GM12878 (cell line): ENCODE measurements around the gene TPCN2. TPM values are rescaled to one million over a fixed set of nuclear protein-coding genes. Genes with fewer than 3 reads are reported as not detected.

ENCODE experiments used
- ATAC-seq: fragments of 200-7000 bp; cut with Tn5 transposase; 3 replicates; pipeline ENCODE4 v1.9.1; 2020; ENCODE audit warnings: mild to moderate bottlenecking, moderate library complexity
- BruUV-seq: library from RNA; stranded (reverse); fragments of 400-500 nt; replicated peaks from 2 replicates; lab custom pipeline; 2021; lab: Mats Ljungman, UMichigan
- CTCF ChIA-PET: fragments of 300-600 bp; sonication (Branson Sonifier 250); formaldehyde crosslinking; extraction: SDS; loops from one replicate; lab custom pipeline; 2021; ENCODE audit warnings: inconsistent platforms; lab: Yijun Ruan, JAX
- POLR2A ChIA-PET: fragments of 350-600 bp; formaldehyde crosslinking; extraction: SDS; loops from one replicate; lab custom pipeline; 2021; ENCODE audit warnings: inconsistent platforms; lab: Charles Lee
- RAD21 ChIA-PET: fragments of 300-600 bp; sonication (Branson Sonifier 250); formaldehyde crosslinking; loops from one replicate; lab custom pipeline; 2023; ENCODE audit warnings: antibody characterized with exemption; ENCODE audit not compliant: unreplicated experiment; lab: Charles Lee
- SMC1A ChIA-PET: fragments of 300-600 bp; sonication (Branson Sonifier 250); formaldehyde crosslinking; loops from one replicate; lab custom pipeline; 2023; ENCODE audit not compliant: unreplicated experiment, uncharacterized antibody; lab: Charles Lee
- DNase-seq: peaks from one replicate; pipeline ENCODE4 v3.0.0-alpha.2; 2011; ENCODE audit warnings: low read depth, low spot score
- FAIRE-seq: peaks from 3 replicates; lab custom pipeline; 2011; peaks lifted over from hg19 to GRCh38; lab: Jason Lieb, UNC
- H2AFZ ChIP-seq: 2 replicates; pipeline ENCODE4 v1.6.0; 2011; ENCODE audit warnings: low read depth, low read length, control low read depth; ENCODE audit not compliant: control insufficient read depth
- H3K27ac ChIP-seq: 2 replicates; pipeline ENCODE4 v1.5.1; 2011; ENCODE audit warnings: control low read depth; ENCODE audit not compliant: control insufficient read depth, insufficient read depth
- H3K27me3 ChIP-seq, 2 experiments: replicated peaks in 1 of 2; 2 replicates each; pipeline versions ENCODE4 v1.6.0 to v1.6.1; 2011; ENCODE audit warnings: low read length in 1 of 2; ENCODE audit not compliant: control insufficient read depth in 2 of 2, insufficient read depth in 2 of 2
- H3K36me3 ChIP-seq, 2 experiments: 2 replicates each; pipeline ENCODE4 v1.5.1; 2011; ENCODE audit warnings: low read length in 1 of 2; ENCODE audit not compliant: control insufficient read depth in 2 of 2, insufficient read depth in 2 of 2
- H3K4me1 ChIP-seq: 2 replicates; pipeline ENCODE4 v1.6.1; 2011; ENCODE audit warnings: mild to moderate bottlenecking, low read length, moderate library complexity, mixed read lengths; ENCODE audit not compliant: control insufficient read depth, insufficient read depth
- H3K4me2 ChIP-seq: 2 replicates; pipeline ENCODE4 v1.6.0; 2011; ENCODE audit warnings: control low read depth; ENCODE audit not compliant: control insufficient read depth, insufficient read depth
- H3K4me3 ChIP-seq: fragments of 200-600 bp; sonication (generic); 2 replicates; pipeline ENCODE4 v1.5.1; 2016
- H3K79me2 ChIP-seq: 2 replicates; pipeline ENCODE4 v1.6.0; 2011; ENCODE audit warnings: low read length; ENCODE audit not compliant: control insufficient read depth, insufficient read depth
- H3K9ac ChIP-seq: 2 replicates; pipeline ENCODE4 v1.8.0; 2011; ENCODE audit warnings: low read length, control low read depth, mixed read lengths; ENCODE audit not compliant: control insufficient read depth, insufficient read depth
- H3K9me3 ChIP-seq: replicated peaks from 3 replicates; pipeline ENCODE4 v1.5.1; 2011; ENCODE audit warnings: mild to moderate bottlenecking, low read length; ENCODE audit not compliant: control insufficient read depth, insufficient read depth
- H4K20me1 ChIP-seq: 2 replicates; pipeline ENCODE4 v1.6.0; 2011; ENCODE audit not compliant: control insufficient read depth, insufficient read depth
- ATF7 ChIP-seq: fragments of 450-650 bp; IDR thresholded peaks from 2 replicates; pipeline ENCODE4 v1.6.1; 2016; ENCODE audit warnings: low read depth, mild to moderate bottlenecking
- BRCA1 ChIP-seq: IDR thresholded peaks from 2 replicates; pipeline ENCODE4 v1.6.1; 2011; ENCODE audit warnings: low read depth, low read length, improper control_type of control experiment
- CBX5 ChIP-seq: sonication (generic); IDR thresholded peaks from 2 replicates; pipeline ENCODE4 v1.6.1; 2016; ENCODE audit warnings: low read depth, moderate library complexity, mild to moderate bottlenecking, inconsistent platforms
- CHD1 ChIP-seq: IDR thresholded peaks from 2 replicates; pipeline ENCODE4 v1.6.1; 2012; ENCODE audit warnings: low read depth, low read length, improper control_type of control experiment
- FOS ChIP-seq: IDR thresholded peaks from 3 replicates; pipeline ENCODE4 v1.6.1; 2011; ENCODE audit warnings: borderline replicate concordance; ENCODE audit not compliant: insufficient read length; ENCODE audit errors: extremely low read depth
- FOXK2 ChIP-seq: fragments of 450-650 bp; IDR thresholded peaks from 2 replicates; pipeline ENCODE4 v1.6.1; 2017; ENCODE audit warnings: mild to moderate bottlenecking, moderate library complexity
- IRF4 ChIP-seq: IDR thresholded peaks from 2 replicates; pipeline ENCODE4 v1.6.1; 2011; ENCODE audit warnings: low read depth, low read length
- KAT2A ChIP-seq: conservative IDR thresholded peaks from 2 replicates; pipeline ENCODE4 v1.6.1; 2011; ENCODE audit warnings: low read depth, low read length; ENCODE audit not compliant: control insufficient read depth
- MYB ChIP-seq: fragments of 150-350 bp; IDR thresholded peaks from 2 replicates; pipeline ENCODE4 v1.6.1; 2014; ENCODE audit warnings: mild to moderate bottlenecking, low read depth, low read length, borderline replicate concordance
- NFIC ChIP-seq: IDR thresholded peaks from 2 replicates; pipeline ENCODE4 v1.6.1; 2012; ENCODE audit warnings: low read depth, mild to moderate bottlenecking, inconsistent platforms, low read length, moderate library complexity
- NR2C2 ChIP-seq: IDR thresholded peaks from 2 replicates; pipeline ENCODE4 v1.6.1; 2011; ENCODE audit warnings: borderline replicate concordance, low read depth; ENCODE audit not compliant: control insufficient read depth, insufficient read length
- PAX5 ChIP-seq: IDR thresholded peaks from 2 replicates; pipeline ENCODE4 v1.6.1; 2011; ENCODE audit warnings: low read depth, low read length, borderline replicate concordance
- POLR2AphosphoS5 ChIP-seq: IDR thresholded peaks from 2 replicates; pipeline ENCODE4 v1.6.1; 2011; ENCODE audit warnings: mild to moderate bottlenecking, low read length, inconsistent platforms
- SPI1 ChIP-seq: IDR thresholded peaks from 2 replicates; pipeline ENCODE4 v1.6.1; 2011; ENCODE audit warnings: low read depth, mild to moderate bottlenecking, low read length, moderate library complexity, borderline replicate concordance; ENCODE audit not compliant: insufficient read depth
- TAF1 ChIP-seq: IDR thresholded peaks from 2 replicates; pipeline ENCODE4 v1.6.1; 2011; ENCODE audit warnings: mild to moderate bottlenecking, low read depth, low read length, borderline replicate concordance
- WGBS: methylation state at CpG from one replicate; pipeline ENCODE4 v1.1.6; 2016; ENCODE audit warnings: low lambda C conversion rate; ENCODE audit not compliant: insufficient replicate concordance, insufficient coverage; ENCODE audit errors: missing lambda C conversion rate; 5-methylcytosine and 5-hydroxymethylcytosine counted together
- in situ Hi-C: fragments of 300-500 bp; cut with MboI; formaldehyde crosslinking; loops from 9 replicates; pipeline ENCODE4 v1.14.3; 2018; ENCODE audit warnings: mixed read lengths
- intact Hi-C: fragments of 100-400 bp; cut with micrococcal nuclease; formaldehyde crosslinking; loops from one replicate; pipeline ENCODE4 v1.14.2; 2022; ENCODE audit not compliant: unreplicated experiment
- polyA plus RNA-seq, 11 experiments: library from polyadenylated mRNA; depleted of rRNA in 4 of 11; unstranded in 6 of 11; stranded (reverse) in 5 of 11; fragments of >200 nt; fragmentation: Nextera tagmentation in 4 of 11; fragmentation: Illumina TruSeq in 1 of 11; extraction: Ambion mirVana in 4 of 11; extraction: Trizol in 1 of 11; gene quantifications; 1 replicate in 1 of 11; 2 replicates in 10 of 11; pipeline versions ENCODE4 v1.2.1 to v1.2.3, GENCODE V29; 2011 to 2016; ENCODE audit warnings: inconsistent platforms in 2 of 11, missing spikeins in 2 of 11, low read depth in 1 of 11
- total RNA-seq, 4 experiments: library from RNA; depleted of rRNA in 3 of 4; stranded (reverse); fragments of >200 nt in 3 of 4; fragmentation: Illumina TruSeq in 1 of 4; extraction: Trizol in 1 of 4; gene quantifications; 2 replicates each; pipeline versions ENCODE4 v1.2.1 to v1.2.3, GENCODE V29; 2013 to 2021
- TF ChIP-seq, protein P1 (sequence below): IDR thresholded peaks from 2 replicates; pipeline ENCODE4 v1.6.1; 2012; ENCODE audit warnings: low read depth, low read length, improper control_type of control experiment

TPCN2 gene
- total and polyA plus RNA-seq, 10 of the 15 experiments (the other 5 are each of a cell fraction or from before 2014, with no cell fraction given), result 1.7 to 18.4 (median 8.4) TPM

- ChIA-PET SMC1A (no interaction called here), RAD21 (no interaction called here), CTCF (no interaction called here), POLR2A (no interaction called here)
- Histone ChIP-seq H2AFZ (no peak overlapping the region), H3K9me3 (no peaks in the 10 kb centered on the region; the same call in 1 of the 3 replicates), H3K4me2 (no peak overlapping the region), H3K79me2 (no peaks in the 10 kb centered on the region), H3K4me1 (no peaks in the 10 kb centered on the region), H3K4me3 (no peak overlapping the region), H3K27ac (no peak overlapping the region), H3K27me3 (no peaks in the 10 kb centered on the region; a peak in 1 of 4 replicates), H4K20me1 (no peaks in the 10 kb centered on the region), H3K36me3 (no peaks in the 10 kb centered on the region), H3K9ac (no peak overlapping the region)
- in situ Hi-C loops (loop anchor here (10.0 kb wide), 1 partner anchor 556 kb away; no protein-coding TSS in a partner anchor), intact Hi-C loops (loop anchor here (5.0 to 10.0 kb wide), 3 partner anchors 59 to 146 kb away; no protein-coding TSS in a partner anchor)
- TF ChIP-seq MYB (no peak), IRF4 (no peak), NR2C2 (no peak), CHD1 (no peak), ATF7 (no peak), PAX5 (no peak), NFIC (no peak), BRCA1 (no peak), FOXK2 (no peak), POLR2AphosphoS5 (no peak), SPI1 (no peak), FOS (no peak), KAT2A (no peak), TAF1 (no peak), CBX5 (no peak)
- TF ChIP-seq, protein P1, sequence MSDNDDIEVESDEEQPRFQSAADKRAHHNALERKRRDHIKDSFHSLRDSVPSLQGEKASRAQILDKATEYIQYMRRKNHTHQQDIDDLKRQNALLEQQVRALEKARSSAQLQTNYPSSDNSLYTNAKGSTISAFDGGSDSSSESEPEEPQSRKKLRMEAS, result no peak
- no peak for DNase-seq
- no TSS peak for BruUV-seq
- WGBS, result 38% methylated on average over 5 of the region's 5 CpGs
- ATAC-seq, result no peak
- no peak for FAIRE-seq
Observed at GRCh38 chr11:69108559-69108958, 59.8 kb downstream of the TPCN2 start.
